Panc1 (cell line): ENCODE measurements around the gene CHST5. TPM values are rescaled to one million over a fixed set of nuclear protein-coding genes. Genes with fewer than 3 reads are reported as not detected.

Source experiments
- ATAC-seq: fragments of 200-7000 bp; cut with Tn5 transposase; 2 replicates; pipeline ENCODE4 v1.9.1; 2020; ENCODE audit warnings: mild to moderate bottlenecking, moderate library complexity
- BruUV-seq: library from RNA; stranded (reverse); fragments of 400-500 nt; replicated peaks from 2 replicates; lab custom pipeline; 2021; lab: Mats Ljungman, UMichigan
- CTCF ChIA-PET: fragments of 300-600 bp; sonication (Branson Sonifier 250); formaldehyde crosslinking; loops from one replicate; lab custom pipeline; 2022; ENCODE audit warnings: antibody characterized with exemption; lab: Charles Lee
- POLR2A ChIA-PET: fragments of 300-600 bp; sonication (Branson Sonifier 250); formaldehyde crosslinking; loops from one replicate; lab custom pipeline; 2022; ENCODE audit warnings: antibody characterized with exemption; lab: Charles Lee
- DNase-seq: peaks from one replicate; pipeline ENCODE4 v3.0.0-alpha.2; 2010; ENCODE audit warnings: low read depth, low spot score
- H3K27ac ChIP-seq: 2 replicates; pipeline ENCODE4 v1.5.1; 2011; ENCODE audit warnings: mild to moderate bottlenecking, low read length, inconsistent platforms
- H3K27me3 ChIP-seq: fragments of 200-500 bp; sonication (Bioruptor generic); 2 replicates; pipeline ENCODE4 v1.6.0; 2014; ENCODE audit warnings: low read length, inconsistent platforms; ENCODE audit not compliant: control insufficient read depth, insufficient read depth
- H3K36me3 ChIP-seq: fragments of 200-500 bp; sonication (Bioruptor generic); 2 replicates; pipeline ENCODE4 v1.5.1; 2014; ENCODE audit warnings: inconsistent platforms, mild to moderate bottlenecking, low read length, moderate library complexity; ENCODE audit not compliant: control insufficient read depth, insufficient read depth
- H3K4me1 ChIP-seq: 2 replicates; pipeline ENCODE4 v1.5.1; 2011; ENCODE audit warnings: inconsistent platforms, mild to moderate bottlenecking, low read length, moderate library complexity; ENCODE audit not compliant: control insufficient read depth, insufficient read depth
- H3K4me3 ChIP-seq, 2 experiments: 2 replicates each; pipeline ENCODE4 v1.5.1; 2011 to 2012; ENCODE audit warnings: low read depth in 2 of 2, low read length in 2 of 2, mild to moderate bottlenecking in 2 of 2, inconsistent platforms in 1 of 2, moderate library complexity in 1 of 2
- H3K9me3 ChIP-seq: fragments of 200-500 bp; sonication (Bioruptor generic); 2 replicates; pipeline ENCODE4 v1.5.1; 2014; ENCODE audit warnings: low read depth, mild to moderate bottlenecking, inconsistent platforms, low read length, moderate library complexity; ENCODE audit not compliant: control insufficient read depth, insufficient read depth
- CTCF ChIP-seq: fragments of 450-650 bp; IDR thresholded peaks from 2 replicates; pipeline ENCODE4 v1.5.1; 2017; ENCODE audit warnings: mild to moderate bottlenecking
- POLR2AphosphoS5 ChIP-seq: IDR thresholded peaks from 2 replicates; pipeline ENCODE4 v1.6.1; 2012; ENCODE audit warnings: mild to moderate bottlenecking, low read depth, low read length, moderate library complexity
- REST ChIP-seq, 2 experiments: IDR thresholded peaks; 2 replicates each; pipeline ENCODE4 v1.6.1; 2011 to 2012; ENCODE audit warnings: low read depth in 2 of 2, control low read depth in 1 of 2, low read length in 1 of 2, mild to moderate bottlenecking in 1 of 2, moderate library complexity in 1 of 2; ENCODE audit not compliant: insufficient read depth in 1 of 2
- SIN3A ChIP-seq: IDR thresholded peaks from 2 replicates; pipeline ENCODE4 v1.6.1; 2012; ENCODE audit warnings: low read depth, mild to moderate bottlenecking, low read length, moderate library complexity, borderline replicate concordance; ENCODE audit not compliant: insufficient read depth
- TCF7L2 ChIP-seq: IDR thresholded peaks from 2 replicates; pipeline ENCODE4 v1.6.1; 2011; ENCODE audit warnings: mild to moderate bottlenecking, low read depth, low read length, inconsistent platforms
- in situ Hi-C: cut with HindIII; loops from 2 replicates; pipeline ENCODE4 v1.10.0; 2016; ENCODE audit warnings: low sequenced_read_pairs, low pct_unique_long_range_greater_than_20kb
- intact Hi-C: fragments of 100-400 bp; cut with micrococcal nuclease; formaldehyde crosslinking; loops from one replicate; pipeline ENCODE4 v1.10.0; 2022; ENCODE audit not compliant: unreplicated experiment
- total RNA-seq: library from RNA; stranded (reverse); gene quantifications from one replicate; pipeline ENCODE4 v1.2.1, GENCODE V29; 2021; ENCODE audit not compliant: unreplicated experiment

Gene CHST5
- total RNA-seq, 1 experiment from 2014 or later: 0.15 TPM

- TF ChIP-seq POLR2AphosphoS5 (no peak), TCF7L2 (no peak), SIN3A (no peak), CTCF (no peak), REST (IDR thresholded peaks at IDR 0.05; ENCODE audit: insufficient read depth in 1 of 2, low read depth in 2 of 2, low read length in 1 of 2) (no peak)
- Histone ChIP-seq H3K36me3 (no peaks in the 10 kb centered on the region), H3K27me3 (no peaks in the 10 kb centered on the region), H3K27ac (no peak overlapping the region), H3K9me3 (no peaks in the 10 kb centered on the region), H3K4me1 (no peaks in the 10 kb centered on the region), H3K4me3 (no peak overlapping the region)
- in situ Hi-C loops: no loop called here
- DNase-seq (no peak), ATAC-seq (no peak)
- CTCF ChIA-PET: no interaction called here
- POLR2A ChIA-PET: interaction anchor here (0.6 to 0.7 kb wide), 2 partner anchors 43 to 71 kb away, joined by 5 to 7 read pairs; no protein-coding TSS in a partner anchor
- intact Hi-C loops: no loop called here
- BruUV-seq: no TSS peak
These were observed 1.9 kb upstream of the CHST5 start for GRCh38 chr16:75537776-75538175.

GRCh38 chr16:75535211-75535843 is 581 bp downstream of the CHST5 start:
- H3K9me3 ChIP-seq: no peaks in the 10 kb centered on the region
- H3K27me3 ChIP-seq: no peaks in the 10 kb centered on the region
- in situ Hi-C loops (no loop called here), intact Hi-C loops (no loop called here)
- DNase-seq (no peak), ATAC-seq (no peak)
- CTCF ChIA-PET: interaction anchor here (0.7 kb wide), 1 partner anchor 18 kb away, joined by 3 read pairs; no protein-coding TSS in a partner anchor
- no peaks in the 10 kb centered on the region for H3K4me1 ChIP-seq
- no TSS peak for BruUV-seq
- POLR2A ChIA-PET: no interaction called here
- TF ChIP-seq TCF7L2 (no peak), POLR2AphosphoS5 (no peak), REST (IDR thresholded peaks at IDR 0.05; ENCODE audit: insufficient read depth in 1 of 2, low read depth in 2 of 2, low read length in 1 of 2) (no peak), SIN3A (no peak), CTCF (no peak)
- no peaks in the 10 kb centered on the region for H3K36me3 ChIP-seq
- no peak overlapping the region for H3K27ac ChIP-seq
- H3K4me3 ChIP-seq: no peak overlapping the region
